Measurements from ENCODE around the gene CREB1.

DNA sequence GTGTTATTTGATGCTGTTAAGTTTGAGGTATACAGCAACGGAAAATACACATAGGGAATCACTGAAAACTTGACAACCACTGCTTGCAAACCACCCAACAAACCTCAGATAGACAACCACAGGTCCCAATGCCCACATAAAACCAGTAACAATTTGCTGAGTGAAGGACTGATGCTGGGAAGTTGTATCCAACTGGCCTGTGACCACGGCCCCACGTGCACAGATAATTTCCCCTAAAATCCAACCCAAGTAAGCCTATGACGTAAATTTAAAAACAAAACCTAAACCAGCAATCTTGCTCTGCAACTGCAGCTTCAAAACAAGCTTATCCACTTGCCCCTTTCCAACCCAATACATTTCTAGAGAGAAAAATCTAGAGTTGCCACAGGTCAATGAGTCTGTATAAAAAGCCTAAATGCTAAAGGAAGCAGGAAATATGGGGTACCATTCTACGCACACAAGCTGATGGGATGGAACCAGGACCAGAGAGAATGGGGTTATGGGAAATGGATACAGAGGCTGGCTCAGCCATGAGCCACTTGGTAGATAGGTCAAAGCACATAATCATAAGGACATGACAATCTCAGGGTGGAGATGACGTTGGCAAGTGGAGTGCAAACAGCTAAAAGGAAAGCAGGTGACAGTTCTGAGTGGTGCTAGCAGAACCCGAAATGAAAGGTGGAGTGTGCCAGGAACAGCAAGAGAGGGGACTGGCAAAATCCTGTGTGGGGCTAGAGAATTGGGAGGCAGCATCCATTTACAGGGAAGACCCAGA, 27.8 kb upstream of the CREB1 start:
- TF ChIP-seq, protein P1, sequence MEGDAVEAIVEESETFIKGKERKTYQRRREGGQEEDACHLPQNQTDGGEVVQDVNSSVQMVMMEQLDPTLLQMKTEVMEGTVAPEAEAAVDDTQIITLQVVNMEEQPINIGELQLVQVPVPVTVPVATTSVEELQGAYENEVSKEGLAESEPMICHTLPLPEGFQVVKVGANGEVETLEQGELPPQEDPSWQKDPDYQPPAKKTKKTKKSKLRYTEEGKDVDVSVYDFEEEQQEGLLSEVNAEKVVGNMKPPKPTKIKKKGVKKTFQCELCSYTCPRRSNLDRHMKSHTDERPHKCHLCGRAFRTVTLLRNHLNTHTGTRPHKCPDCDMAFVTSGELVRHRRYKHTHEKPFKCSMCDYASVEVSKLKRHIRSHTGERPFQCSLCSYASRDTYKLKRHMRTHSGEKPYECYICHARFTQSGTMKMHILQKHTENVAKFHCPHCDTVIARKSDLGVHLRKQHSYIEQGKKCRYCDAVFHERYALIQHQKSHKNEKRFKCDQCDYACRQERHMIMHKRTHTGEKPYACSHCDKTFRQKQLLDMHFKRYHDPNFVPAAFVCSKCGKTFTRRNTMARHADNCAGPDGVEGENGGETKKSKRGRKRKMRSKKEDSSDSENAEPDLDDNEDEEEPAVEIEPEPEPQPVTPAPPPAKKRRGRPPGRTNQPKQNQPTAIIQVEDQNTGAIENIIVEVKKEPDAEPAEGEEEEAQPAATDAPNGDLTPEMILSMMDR (IDR thresholded peaks at IDR 0.05): no peak
- no peak for TF ChIP-seq POLR2A (IDR thresholded peaks at IDR 0.05)

Measured in body of pancreas (tissue), 4 donors.